Islet of Langerhans (tissue), 1 donor: Measurements from ENCODE around the gene PHLDA3.
"Not testable (repeated sequence)": the region's sequence is repeated elsewhere in the genome, so short reads cannot be mapped to it uniquely, and the experiment has no call there.

ENCODE experiments used
- FAIRE-seq: peaks from one replicate; lab custom pipeline; 2011; peaks lifted over from hg19 to GRCh38; lab: Jason Lieb, UNC

The PHLDA3 gene

DNA sequence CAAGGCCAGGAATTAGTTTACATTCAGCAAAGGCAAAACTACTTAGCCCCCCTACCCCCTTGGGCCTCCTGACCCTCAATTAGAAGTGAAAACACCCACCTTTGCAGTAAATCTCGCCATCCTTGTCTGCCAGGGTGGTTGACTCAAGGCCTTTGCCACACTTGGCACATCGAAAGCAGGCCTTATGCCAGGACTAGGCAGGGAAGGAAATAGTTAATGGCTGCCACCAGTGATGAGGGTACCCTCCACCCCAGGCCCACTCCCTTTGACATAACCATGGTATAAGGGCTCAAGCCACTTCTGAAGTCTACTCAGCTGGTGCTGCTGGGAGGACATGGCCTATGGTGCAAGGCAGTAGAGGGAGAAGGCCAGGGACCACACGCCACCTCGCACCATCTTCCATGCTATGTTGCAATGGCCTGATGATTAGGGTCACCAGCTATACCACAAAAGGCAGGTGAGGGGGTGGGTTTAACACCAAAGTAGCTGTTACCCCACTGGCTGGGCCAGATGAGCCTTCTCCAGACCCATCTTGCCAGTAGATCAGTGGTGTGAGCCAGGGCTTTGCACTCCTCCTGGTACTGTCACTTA, 16.3 kb upstream of the PHLDA3 start:
- FAIRE-seq = no peak

DNA sequence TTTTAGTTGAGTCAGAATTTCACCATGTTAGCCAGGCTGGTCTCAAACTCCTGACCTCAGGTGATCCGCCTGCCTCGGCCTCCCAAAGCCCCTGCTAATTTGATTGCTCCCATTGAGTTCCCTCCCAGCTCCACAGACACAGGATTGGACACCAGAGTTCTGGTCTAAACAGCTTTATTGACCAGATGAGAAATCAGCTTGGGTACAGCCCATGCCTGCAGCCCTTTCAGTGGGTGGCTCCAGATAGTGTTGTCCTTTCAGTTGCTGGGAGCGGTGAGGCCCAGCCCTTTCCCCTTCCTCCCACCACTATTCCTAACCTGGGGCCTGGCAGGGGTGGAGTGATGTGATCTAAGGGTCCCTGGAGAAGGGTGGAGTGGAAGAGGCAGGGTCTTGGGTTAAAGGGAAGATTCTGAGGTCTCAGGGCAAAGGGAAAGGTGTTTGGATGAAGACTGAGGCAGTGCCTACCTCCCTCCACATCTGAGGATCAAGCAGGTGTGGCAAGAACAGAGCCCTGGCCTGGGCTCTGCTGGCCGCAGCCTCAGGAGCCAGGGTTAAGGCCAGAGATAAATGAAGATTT, 14.5 kb upstream of the PHLDA3 start:
- FAIRE-seq = no peak

DNA sequence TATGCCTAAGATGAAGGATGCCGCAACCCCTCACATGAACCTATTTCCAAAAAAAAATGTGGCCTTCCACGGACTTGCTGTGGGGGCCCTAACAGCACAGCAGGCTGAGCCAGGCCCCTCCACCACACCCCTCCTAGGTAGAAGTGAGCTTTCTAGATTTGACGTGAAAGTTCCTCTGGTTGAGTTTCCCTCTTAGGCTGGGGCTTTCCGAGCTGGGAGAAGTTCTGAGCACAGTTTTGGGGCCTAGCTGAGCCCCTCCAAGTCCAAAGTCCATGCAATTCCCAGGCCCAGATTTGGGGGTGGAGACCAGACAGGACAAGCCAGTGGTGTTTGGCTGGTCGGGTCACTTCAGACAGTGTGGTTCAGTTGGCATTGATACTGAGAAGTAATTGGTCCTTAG, 13.8 kb upstream of the PHLDA3 start:
- no peak for FAIRE-seq

DNA sequence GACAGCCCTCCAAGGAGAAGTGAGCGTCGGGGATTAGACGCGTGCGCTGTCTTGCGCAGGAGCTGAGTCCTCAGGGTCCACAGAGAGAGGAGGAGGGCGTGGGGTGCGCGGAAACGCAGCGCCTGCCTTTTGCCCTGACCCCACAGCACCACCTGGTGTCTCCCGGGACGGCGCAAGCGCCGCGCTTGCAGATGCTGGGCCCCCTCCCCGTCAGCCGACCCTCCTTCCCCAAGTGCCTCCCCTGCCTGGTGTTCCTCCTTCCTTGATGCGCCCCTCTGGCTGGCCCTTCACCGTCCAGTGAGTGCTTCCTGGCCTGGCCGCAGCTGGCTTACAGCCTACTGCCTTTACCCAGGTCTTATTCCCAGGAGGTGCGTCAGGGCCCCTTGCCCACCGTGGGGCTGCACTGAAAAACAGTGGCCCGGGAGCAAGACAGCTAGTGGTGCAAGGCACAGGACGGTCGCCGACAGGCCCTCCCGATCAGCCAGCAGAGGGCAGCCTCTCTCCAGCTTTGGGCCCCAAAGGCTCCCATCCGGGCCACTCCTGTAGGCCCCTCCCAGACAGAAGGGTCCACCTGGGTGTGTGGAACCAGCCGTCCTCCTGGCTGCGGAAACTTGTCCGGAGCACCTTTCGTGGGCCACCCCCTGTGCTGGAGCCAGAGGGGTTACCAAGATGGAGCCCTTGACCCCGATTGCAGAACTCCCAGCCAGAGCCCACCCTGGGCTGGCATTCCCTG, 12.9 kb upstream of the PHLDA3 start:
- FAIRE-seq = no peak

DNA sequence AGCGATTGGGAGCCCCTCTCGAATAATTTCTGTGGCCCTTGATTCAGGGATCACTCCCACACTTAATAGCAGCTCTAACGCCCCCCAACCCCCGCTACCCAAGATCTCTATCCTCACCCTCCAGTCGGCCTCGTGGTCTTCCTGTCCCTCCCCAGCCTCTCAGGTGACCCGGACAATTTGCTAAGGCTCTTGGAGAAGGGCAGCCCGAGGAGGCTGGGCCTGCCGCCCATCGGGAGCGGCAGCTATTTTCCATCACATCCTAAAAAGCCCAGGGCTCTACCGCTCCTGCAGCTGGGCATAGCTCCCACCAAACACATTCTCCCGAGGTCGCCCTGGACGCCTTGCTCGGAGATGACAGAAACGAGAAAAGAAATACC, 12.0 kb upstream of the PHLDA3 start:
- FAIRE-seq = no peak

DNA sequence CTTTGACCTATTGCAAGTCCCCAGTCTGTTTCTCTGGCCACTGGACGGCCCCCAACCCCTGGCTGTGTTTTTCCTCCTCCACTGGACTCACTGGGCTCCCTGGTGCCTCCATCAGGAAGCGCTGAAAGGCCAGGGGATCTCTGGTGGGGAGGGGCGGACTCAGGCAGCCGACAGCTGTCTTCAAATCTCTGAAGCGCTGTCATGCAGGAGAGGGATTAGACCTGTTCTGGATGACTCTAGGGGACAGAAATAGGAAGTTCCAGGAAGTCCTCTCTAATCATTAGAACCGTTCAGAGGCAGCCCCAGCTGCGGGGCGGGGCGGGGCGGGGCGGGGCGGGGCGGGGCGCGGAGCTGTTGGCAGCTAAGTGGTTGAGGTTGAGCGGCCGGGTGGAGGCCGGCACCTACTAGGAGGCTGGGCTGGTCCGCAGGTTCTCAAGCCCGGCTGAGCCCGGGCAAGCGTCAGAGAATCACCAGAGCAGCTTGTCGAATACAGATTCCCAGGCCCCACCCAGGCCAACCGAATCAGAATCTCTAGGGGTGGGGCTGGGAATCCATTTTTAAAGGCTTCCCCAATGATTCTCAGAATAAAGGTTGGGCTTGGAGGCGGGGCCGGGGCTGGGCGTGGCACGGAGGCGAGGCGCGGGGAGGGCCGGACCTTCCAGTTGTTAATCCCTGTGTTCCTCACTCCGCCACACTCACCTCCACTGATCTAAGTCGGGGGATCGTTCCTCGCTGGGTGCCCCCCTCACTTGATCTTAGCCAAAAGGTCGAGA, 11.4 kb upstream of the PHLDA3 start:
- no peak for FAIRE-seq

DNA sequence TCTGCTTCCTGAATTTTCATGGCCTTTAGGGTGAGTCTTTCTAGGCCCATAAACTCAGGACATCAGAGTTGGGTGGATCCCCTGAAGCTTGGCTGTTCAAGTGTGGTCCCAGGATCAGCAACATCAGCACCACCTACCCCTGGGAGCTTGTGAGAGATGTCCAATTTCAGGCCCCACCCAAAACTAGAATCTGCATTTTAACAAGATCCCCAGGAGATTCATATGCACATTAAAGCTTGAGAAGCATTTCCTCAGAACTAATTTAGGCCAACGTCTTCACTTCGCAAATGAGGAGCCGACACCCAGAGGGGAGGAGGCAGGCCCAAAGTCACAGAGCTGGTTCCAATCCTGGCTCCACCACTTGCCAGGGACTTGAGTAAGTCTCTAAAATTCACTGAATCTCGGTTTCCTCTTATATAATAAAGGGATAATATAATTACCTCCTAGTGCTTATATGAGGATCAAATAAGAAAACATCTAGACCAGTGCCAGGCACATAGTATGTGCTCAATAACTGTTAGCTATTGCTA, 10.3 kb upstream of the PHLDA3 start:
- FAIRE-seq = no peak

DNA sequence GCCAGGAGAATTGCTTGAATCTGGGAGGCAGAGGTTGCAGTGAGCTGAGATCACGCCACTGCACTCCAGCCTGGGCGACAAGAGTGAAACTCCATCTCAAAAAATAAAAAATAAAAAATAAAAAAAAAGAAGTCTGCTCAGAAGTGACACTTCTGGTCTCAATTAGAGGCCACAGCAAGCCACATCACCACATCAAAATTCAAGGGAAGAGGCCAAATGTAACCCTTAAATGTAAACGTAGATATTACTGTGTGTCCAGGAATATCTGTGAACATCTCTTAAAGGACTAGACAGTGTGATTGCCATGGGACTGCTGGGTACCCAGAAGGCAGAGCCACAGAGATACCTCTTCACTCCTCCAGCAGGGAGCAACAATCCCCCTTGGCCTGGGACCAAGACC, 9.7 kb upstream of the PHLDA3 start:
- FAIRE-seq = not testable (repeated sequence)

DNA sequence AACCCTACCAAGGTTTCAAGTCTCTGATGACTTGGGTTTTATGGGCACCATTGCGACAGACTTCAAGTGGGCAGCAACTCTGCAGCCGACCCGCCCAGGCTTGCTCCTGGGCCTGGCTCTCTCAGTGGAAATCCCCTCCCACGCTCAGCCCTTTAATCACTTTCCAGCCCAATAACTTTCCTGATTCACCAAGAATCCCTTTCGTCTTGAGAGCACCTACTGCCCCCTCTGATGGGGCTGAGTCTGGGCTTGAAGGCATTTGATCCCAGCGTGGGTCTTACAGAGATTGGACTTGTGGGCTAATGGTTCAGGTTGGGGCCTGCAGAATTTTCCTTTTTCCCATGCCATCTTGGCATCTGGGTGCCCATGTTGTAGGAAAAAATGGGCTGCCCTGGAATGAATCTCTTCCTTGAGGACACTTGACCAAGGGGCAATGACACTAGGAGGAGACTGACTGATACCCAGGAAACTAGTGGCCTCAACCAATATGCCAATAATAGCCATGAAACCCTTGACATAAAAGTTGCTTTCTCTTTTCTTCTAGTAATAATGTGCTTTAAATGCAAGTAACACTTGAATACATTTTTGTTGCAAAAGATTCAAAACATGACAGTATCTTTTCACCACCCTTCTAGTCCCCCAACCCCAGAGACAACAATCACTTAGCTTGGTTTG, 7.8 kb upstream of the PHLDA3 start:
- FAIRE-seq = no peak

DNA sequence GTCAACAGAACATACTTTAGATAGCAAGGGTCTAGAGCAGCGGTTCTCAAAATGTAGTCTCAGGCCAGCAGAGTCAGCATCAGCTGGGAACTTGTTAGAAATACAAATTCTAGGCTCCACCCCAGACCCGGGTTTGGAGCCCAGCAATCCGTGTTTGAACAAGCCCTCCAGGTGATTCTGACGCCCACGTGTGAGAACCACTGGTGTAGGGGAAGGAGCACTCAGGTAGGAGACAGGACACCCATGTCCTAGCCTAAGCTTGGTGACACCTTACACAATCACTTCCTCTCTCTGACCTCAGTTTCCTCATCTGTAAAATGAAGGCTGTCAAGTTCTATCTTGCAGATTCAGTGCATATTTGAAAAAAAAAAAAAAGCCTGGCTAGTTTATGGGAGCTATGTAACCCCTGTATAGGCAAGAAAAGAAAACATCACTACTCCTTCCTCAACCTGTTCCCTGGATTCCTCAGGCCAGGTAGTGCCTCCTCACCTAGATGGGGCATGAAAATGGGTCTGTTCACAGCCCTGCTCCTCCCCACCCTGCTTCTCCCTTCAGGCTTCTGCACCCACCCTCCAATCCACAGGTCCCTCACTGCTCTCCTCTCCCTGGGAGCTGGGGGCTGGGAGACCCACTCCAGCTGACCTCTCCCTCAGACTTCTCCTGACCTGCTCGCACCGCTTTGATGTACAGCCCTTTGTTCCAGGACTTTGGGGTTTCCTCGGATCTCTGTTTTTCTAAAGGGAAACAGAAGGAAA, 7.1 kb upstream of the PHLDA3 start:
- no peak for FAIRE-seq

DNA sequence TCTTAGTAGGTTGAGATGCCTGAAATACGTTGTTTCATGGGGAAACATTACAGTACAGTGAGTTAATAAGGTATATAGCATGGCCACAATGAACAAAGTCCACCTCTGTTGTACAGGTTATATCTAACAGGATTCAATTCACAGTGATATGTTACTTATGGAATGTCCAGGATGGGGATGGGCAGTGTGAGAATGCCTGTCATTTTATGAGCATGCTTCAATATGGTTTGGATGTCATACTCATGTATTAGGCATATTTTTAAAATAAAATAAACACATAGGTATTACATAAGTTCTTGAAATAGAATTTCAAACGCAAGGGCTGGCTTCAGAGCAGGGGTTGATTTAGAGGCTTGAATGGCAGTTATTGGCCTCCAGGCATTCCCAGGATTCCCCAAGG, 6.1 kb upstream of the PHLDA3 start:
- FAIRE-seq = no peak

DNA sequence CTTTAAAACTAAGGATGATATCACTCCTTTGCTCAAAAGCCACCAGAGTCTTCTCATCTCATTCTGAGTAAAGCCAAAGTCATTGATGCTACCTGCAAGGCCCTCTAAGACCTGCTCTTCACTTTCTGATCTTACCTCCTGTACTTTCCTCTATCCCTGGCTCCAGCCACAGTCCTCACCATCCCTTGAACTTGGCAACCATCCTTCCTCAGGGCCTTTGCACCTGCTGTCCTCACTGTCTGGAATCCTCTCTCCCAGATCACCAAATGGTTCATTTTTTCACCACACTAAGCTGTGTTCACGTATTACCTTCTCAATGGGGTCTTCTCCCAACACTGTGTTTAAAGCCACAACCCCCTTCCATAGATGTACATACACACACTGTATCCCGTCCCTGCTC, 4.3 kb upstream of the PHLDA3 start:
- no peak for FAIRE-seq

DNA sequence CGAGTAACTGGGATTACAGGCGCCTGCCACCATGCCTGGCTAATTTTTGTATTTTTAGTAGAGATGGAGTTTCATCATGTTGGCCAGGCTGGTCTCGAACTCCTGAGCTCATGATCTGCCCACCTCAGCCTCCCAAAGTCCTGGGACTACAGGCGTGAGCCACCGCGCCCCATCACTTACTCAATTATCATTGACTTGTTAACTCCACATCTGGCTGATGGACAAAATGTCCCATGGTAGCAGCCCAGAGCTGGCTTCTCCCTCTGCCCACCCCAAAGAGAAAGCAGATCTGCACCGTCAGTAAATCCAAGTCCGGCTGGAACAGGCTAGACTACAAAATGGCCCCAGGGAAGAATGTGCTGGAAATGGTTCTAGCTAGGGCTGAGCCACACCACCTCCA, 3.3 kb upstream of the PHLDA3 start:
- FAIRE-seq = not testable (repeated sequence)

DNA sequence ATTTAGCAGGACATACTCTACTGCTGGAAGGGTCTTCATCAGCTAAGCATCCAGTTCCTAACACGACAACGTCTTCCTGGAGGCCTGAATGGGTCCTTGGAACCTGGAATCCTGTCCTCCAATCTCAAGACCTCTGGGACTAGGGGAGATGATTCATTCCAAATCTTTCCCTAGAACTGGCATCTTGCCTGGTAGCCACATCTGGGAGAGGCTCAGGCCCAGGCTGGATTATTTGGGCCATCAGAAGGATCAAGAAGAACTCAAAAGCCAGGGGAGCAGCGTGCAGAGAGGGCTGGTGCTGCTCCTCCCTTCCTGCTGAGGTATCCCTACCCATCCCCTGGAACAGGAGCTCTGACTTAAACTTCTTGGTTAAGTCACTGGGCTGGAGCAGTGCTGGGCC, 2.8 kb upstream of the PHLDA3 start:
- no peak for FAIRE-seq

DNA sequence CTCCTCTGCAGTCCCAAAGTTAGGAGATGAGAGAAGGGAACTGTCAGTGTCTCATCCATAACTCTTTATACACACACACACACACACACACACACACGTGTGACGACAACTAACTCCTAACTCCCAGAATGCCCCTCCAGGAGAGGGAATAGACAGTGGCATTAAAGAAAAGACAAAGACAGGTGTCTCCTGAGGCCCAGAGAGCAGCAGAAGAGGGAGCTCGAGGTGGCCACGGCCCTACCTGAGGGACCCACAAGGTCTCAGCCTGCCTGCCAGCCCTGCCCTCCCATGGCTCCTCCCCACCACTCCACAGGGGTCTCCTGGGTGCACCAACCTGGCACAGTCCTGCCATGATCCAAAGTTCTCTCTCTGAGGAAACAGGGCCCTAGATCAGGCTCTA, 1.6 kb upstream of the PHLDA3 start:
- no peak for FAIRE-seq

DNA sequence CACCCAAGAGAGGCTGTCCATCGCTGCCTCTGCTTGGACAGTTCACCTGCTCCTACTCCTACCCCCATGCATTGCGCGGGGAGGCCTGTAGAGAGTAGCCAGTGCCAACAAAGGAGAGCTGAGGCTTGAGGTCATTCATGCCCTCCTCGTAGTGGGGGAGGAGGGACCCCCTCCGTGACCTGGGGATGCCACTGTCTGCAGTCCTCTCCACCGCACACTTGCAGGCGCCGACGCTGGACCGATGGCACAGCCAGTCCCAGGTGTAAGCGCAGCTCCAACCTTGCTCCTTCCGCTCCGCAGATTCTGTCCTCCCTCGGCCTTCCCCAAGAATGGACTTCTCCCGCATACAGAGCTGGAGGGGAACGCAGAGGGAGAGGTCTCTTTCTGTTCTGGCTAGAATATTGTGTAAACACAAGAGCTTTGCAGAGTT, 672 bp upstream of the PHLDA3 start:
- no peak for FAIRE-seq

DNA sequence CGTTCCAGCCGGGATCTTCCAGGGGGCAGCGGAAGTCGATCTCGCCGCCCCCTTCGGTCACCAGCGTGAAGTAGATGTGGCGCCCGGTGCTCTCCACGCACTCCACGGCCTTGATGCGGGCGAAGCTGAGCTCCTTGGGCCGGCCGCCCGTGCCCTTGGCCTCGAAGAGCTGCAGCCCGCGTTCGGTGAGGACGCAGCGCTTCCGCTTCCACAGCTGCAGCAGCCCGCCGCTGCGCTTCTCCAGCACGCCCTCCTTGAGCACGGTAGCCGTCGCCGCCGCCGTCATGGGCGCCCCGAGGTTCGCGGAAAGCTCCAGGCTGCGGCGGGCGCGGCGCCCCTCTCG, 516 bp downstream of the PHLDA3 start:
- no peak for FAIRE-seq

DNA sequence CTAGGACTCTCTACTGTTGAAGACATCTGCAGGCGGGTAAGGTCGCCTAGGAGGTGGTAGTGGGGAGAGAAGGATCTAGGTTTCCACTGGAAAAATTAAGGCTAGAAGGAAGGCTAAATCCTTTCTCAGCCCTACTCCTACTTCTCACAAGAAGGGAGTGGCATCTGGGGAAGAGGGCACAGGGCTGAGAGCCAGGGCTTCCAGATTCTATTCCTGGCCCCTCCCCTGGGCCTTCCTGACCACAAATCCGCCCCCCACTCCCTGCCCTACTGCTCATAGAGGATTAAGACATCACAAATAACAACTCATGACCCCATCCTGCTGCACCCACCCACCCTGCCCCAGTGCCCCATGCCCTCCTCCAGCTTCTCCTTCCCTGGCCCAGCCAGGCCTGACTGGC, 2.5 kb downstream of the PHLDA3 start:
- FAIRE-seq = no peak

DNA sequence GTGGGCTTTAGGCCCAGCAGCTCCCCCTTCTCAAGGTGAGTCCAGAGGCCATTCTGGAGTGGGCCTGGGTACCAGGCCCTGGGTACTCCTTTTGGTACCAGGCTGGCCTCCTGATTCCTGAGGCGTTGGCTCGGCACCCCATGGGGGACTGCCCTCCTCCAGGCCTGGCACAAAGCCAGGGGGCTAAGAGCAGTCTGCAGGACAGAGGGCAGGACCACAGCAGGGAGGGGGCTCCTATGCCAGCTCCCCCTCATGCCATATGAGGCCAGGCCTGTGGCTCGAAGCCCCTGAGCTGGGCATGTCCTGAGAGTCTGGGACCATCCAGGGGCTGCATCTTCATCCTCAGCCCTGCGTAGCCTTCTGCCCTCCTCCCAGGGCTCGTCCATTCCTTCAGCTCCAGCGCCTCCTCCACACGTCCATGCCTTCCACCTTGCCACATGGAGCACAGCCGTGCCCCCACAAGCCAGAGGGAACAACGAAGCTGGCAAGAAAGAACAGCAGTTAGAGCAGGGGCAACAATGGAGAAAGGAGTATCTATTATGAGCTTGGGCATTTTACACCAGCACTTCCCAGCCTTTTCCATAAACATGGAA, 3.2 kb downstream of the PHLDA3 start:
- no peak for FAIRE-seq

DNA sequence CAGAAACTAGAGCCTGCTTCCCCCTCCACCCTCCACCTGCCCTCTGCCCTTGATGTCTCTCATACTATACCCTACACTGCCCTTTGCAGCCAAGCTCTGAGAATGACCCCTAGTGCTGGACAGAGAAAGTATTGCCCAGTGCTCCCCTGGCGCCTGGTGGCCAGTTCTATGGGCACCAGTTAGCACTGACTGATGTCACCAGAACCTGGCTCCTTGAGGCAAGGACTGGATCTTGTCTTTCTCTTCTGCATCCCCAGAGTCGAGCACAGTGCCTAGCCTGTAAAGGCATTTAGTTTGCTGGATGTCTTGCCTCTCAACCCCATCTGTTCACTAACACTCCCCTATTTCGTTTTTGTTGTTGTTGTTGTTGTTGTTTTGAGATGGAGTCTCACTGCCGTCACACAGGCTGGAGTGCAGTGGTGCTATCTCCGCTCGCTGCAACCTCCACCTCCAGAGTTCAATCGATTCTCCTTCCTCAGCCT, 5.9 kb downstream of the PHLDA3 start:
- no peak for FAIRE-seq
